Vagina (tissue), 2 donors: ENCODE measurements around the gene MCAM.

Experiments
- CTCF ChIP-seq, 3 experiments: fragments of 450-650 bp in 2 of 3; fragments of 200-600 bp in 1 of 3; sonication (generic) in 1 of 3; IDR thresholded peaks; one replicate each; pipeline ENCODE4 v1.5.1; 2017 to 2019; ENCODE audit warnings: antibody characterized with exemption in 3 of 3, mild to moderate bottlenecking in 2 of 3, moderate library complexity in 2 of 3
- POLR2A ChIP-seq, 2 donors: fragments of 450-650 bp; IDR thresholded peaks; one replicate each; pipeline ENCODE4 v1.6.1; 2017; ENCODE audit warnings: antibody characterized with exemption in 2 of 2, mild to moderate bottlenecking in 2 of 2, moderate library complexity in 2 of 2
- POLR2AphosphoS5 ChIP-seq, 2 donors: sonication (generic); formaldehyde crosslinking; IDR thresholded peaks; one replicate each; pipeline ENCODE4 v1.9.0; 2017; ENCODE audit warnings: antibody characterized with exemption in 2 of 2, mild to moderate bottlenecking in 2 of 2, low read depth in 1 of 2; ENCODE audit not compliant: insufficient read depth in 1 of 2

- no peak for TF ChIP-seq POLR2AphosphoS5 (IDR thresholded peaks at IDR 0.05; ENCODE audit: insufficient read depth in 1 of 2, low read depth in 1 of 2)
- TF ChIP-seq CTCF (IDR thresholded peaks at IDR 0.05) = no peak
- TF ChIP-seq POLR2A (IDR thresholded peaks at IDR 0.05) = no peak
These were observed 45.8 kb upstream of the MCAM start for GRCh38 chr11:119362741-119363080.
